Measurements from ENCODE around the gene ITSN1.

Gene ITSN1

DNA sequence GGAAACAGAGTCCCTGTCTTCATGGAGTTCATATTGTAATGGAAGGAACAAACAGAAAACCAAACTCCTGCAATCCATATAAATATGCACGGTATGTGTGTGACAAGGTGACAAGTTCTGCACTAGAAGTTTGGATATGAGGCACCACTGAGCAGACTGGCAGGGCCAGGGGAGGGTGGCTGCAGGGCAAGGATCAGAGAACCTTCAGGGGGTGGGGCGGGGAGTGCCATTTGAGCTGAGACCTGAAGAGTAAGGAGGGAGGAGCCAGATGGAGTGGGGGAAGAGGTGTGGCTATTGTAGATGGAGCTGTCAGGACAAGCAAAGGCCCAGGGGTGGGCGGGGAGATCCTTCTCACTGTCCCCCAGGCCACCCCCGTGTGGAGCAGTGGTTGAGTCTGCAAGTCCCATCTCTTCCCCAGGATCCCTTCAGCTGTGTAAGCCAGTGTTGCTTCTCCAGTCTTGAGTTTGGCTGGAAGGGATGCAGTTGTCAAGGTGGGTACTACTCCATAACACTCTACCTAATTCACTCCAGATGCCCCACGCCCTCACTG is 196.9 kb downstream of the ITSN1 start:
- TF ChIP-seq REST (IDR thresholded peaks at IDR 0.05; ENCODE audit: insufficient read depth in 1 of 2, low read depth in 2 of 2, low read length in 2 of 2) = no peak

DNA sequence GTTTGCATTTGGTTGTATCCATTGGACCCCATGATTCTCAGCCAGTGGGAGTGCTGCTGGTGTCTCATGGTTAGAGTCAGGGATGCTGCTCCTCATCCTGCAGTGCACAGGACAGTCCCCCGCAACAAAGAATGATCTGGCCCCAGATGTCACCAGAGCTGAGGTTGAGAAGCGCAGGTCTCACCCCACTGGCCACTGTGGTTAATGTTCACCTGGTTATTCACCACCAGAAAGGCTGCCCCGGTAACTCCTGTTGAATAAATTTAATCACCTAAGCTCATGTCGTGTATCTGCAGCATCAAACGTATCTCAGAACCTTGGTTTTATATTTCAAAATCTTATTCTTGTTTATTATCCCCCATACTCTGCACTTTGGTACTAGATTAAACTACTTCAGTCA is 197.5 kb downstream of the ITSN1 start:
- TF ChIP-seq REST (IDR thresholded peaks at IDR 0.05; ENCODE audit: insufficient read depth in 1 of 2, low read depth in 2 of 2, low read length in 2 of 2) (no peak), FOXP2 (optimal IDR thresholded peaks at IDR 0.05; ENCODE audit: borderline replicate concordance, extremely low read depth, extremely low read length, insufficient read depth) (no peak), SIN3A (IDR thresholded peaks at IDR 0.05; ENCODE audit: borderline replicate concordance, insufficient read depth, low read length) (no peak), TAF1 (IDR thresholded peaks at IDR 0.05; ENCODE audit: borderline replicate concordance, insufficient read depth, low read length) (no peak), POLR2AphosphoS5 (IDR thresholded peaks at IDR 0.05; ENCODE audit: low read depth, low read length) (no peak)

DNA sequence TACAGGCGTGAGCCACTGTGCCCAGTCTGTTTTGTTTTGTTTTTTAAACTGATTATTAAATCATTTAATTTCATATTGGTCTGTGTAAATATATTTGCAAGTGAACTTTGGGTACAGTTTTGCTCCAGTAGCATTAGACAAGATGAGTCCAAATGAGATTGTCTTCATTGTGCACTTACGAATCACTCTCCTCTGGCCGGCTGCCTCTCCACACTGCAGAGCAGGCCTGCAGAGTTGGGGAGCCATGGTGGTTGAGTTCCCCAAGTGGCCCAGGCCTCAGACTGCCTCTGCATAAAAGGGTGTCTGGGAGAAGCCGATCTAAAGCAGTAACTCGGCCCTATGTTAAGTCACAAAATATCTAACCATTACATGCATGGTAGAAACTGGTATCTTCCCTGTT is 198.5 kb downstream of the ITSN1 start:
- TF ChIP-seq FOXP2 (optimal IDR thresholded peaks at IDR 0.05; ENCODE audit: borderline replicate concordance, extremely low read depth, extremely low read length, insufficient read depth) = no peak
- no peak for TF ChIP-seq REST (IDR thresholded peaks at IDR 0.05; ENCODE audit: insufficient read depth in 1 of 2, low read depth in 2 of 2, low read length in 2 of 2)
- no peak for TF ChIP-seq TAF1 (IDR thresholded peaks at IDR 0.05; ENCODE audit: borderline replicate concordance, insufficient read depth, low read length)
- TF ChIP-seq SIN3A (IDR thresholded peaks at IDR 0.05; ENCODE audit: borderline replicate concordance, insufficient read depth, low read length) = no peak
- no peak for TF ChIP-seq POLR2AphosphoS5 (IDR thresholded peaks at IDR 0.05; ENCODE audit: low read depth, low read length)

DNA sequence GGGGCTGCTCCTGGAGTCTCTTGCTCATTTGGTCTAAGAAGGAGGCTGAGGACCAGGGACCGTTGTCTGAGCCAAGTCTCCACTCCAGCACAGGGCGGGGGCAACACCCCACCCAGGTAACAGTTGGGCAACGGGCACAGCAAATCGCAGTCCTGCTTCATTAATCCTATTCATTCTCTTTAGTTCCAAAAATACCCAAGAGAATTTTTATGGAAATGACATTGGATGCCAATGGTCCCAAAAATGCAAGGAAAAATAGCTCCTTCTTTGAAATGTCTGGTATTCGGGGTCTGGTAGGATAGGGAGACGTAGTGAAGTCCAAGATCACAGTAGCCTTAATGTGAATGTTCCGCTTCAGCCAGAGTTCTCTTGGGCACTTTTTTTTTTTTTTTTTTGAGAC is 199.3 kb downstream of the ITSN1 start:
- no peak for TF ChIP-seq REST (IDR thresholded peaks at IDR 0.05; ENCODE audit: insufficient read depth in 1 of 2, low read depth in 2 of 2, low read length in 2 of 2)
- TF ChIP-seq POLR2AphosphoS5 (IDR thresholded peaks at IDR 0.05; ENCODE audit: low read depth, low read length) = no peak
- TF ChIP-seq SIN3A (IDR thresholded peaks at IDR 0.05; ENCODE audit: borderline replicate concordance, insufficient read depth, low read length) = no peak
- TF ChIP-seq FOXP2 (optimal IDR thresholded peaks at IDR 0.05; ENCODE audit: borderline replicate concordance, extremely low read depth, extremely low read length, insufficient read depth) = no peak
- no peak for TF ChIP-seq TAF1 (IDR thresholded peaks at IDR 0.05; ENCODE audit: borderline replicate concordance, insufficient read depth, low read length)

GRCh38 chr21:33843216-33843615 is 200.9 kb downstream of the ITSN1 start:
- no peak for TF ChIP-seq SIN3A (IDR thresholded peaks at IDR 0.05; ENCODE audit: borderline replicate concordance, insufficient read depth, low read length)
- TF ChIP-seq TAF1 (IDR thresholded peaks at IDR 0.05; ENCODE audit: borderline replicate concordance, insufficient read depth, low read length) = no peak
- no peak for TF ChIP-seq REST (IDR thresholded peaks at IDR 0.05; ENCODE audit: insufficient read depth in 1 of 2, low read depth in 2 of 2, low read length in 2 of 2)
- no peak for TF ChIP-seq POLR2AphosphoS5 (IDR thresholded peaks at IDR 0.05; ENCODE audit: low read depth, low read length)

Measured in PFSK-1 (cell line).